ENCODE data around the gene FCHO1.

- TF ChIP-seq, protein P1, sequence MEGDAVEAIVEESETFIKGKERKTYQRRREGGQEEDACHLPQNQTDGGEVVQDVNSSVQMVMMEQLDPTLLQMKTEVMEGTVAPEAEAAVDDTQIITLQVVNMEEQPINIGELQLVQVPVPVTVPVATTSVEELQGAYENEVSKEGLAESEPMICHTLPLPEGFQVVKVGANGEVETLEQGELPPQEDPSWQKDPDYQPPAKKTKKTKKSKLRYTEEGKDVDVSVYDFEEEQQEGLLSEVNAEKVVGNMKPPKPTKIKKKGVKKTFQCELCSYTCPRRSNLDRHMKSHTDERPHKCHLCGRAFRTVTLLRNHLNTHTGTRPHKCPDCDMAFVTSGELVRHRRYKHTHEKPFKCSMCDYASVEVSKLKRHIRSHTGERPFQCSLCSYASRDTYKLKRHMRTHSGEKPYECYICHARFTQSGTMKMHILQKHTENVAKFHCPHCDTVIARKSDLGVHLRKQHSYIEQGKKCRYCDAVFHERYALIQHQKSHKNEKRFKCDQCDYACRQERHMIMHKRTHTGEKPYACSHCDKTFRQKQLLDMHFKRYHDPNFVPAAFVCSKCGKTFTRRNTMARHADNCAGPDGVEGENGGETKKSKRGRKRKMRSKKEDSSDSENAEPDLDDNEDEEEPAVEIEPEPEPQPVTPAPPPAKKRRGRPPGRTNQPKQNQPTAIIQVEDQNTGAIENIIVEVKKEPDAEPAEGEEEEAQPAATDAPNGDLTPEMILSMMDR (IDR thresholded peaks at IDR 0.05) = no peak
- TF ChIP-seq POLR2A (IDR thresholded peaks at IDR 0.05) = no peak
- no peak for TF ChIP-seq EP300 (IDR thresholded peaks at IDR 0.05)
Observed at GRCh38 chr19:17772172-17772571, 20.9 kb downstream of the FCHO1 start.

Data from ovary (tissue), 3 donors.